Glutamatergic neuron (in vitro differentiated cells): ENCODE data around the gene ZNF775. TPM values are rescaled to one million over a fixed set of nuclear protein-coding genes. Genes with fewer than 3 reads are reported as not detected.

Source experiments
- DNase-seq: peaks from one replicate; pipeline ENCODE4 v3.0.0; 2022
- H3K27ac Mint-ChIP-seq: one replicate; pipeline ENCODE4 v1.8.0; 2020; ENCODE audit warnings: mild to moderate bottlenecking, mixed read lengths, inconsistent platforms; ENCODE audit not compliant: unreplicated experiment
- H3K27me3 Mint-ChIP-seq: one replicate; pipeline ENCODE4 v1.8.0; 2020; ENCODE audit warnings: mild to moderate bottlenecking, moderate library complexity, mixed read lengths, inconsistent platforms; ENCODE audit not compliant: unreplicated experiment
- H3K36me3 Mint-ChIP-seq: one replicate; pipeline ENCODE4 v1.8.0; 2020; ENCODE audit warnings: mild to moderate bottlenecking, mixed read lengths, inconsistent platforms; ENCODE audit not compliant: unreplicated experiment
- H3K4me1 Mint-ChIP-seq: one replicate; pipeline ENCODE4 v1.8.0; 2020; ENCODE audit warnings: mild to moderate bottlenecking, low read depth, mixed read lengths, inconsistent platforms; ENCODE audit not compliant: unreplicated experiment
- H3K4me3 Mint-ChIP-seq: one replicate; pipeline ENCODE4 v1.8.0; 2020; ENCODE audit warnings: mild to moderate bottlenecking, mixed read lengths, inconsistent platforms; ENCODE audit not compliant: unreplicated experiment
- H3K9me3 Mint-ChIP-seq: one replicate; pipeline ENCODE4 v1.8.0; 2020; ENCODE audit warnings: mild to moderate bottlenecking, moderate library complexity, mixed read lengths, inconsistent platforms; ENCODE audit not compliant: unreplicated experiment
- total RNA-seq: library from RNA; stranded (reverse); fragmentation: NEBNext Ultra II Directional; extraction: Animal tissue kit (Norgen Biotek cat#: 25700); gene quantifications from one replicate; pipeline ENCODE4 v1.2.1, GENCODE V29; 2021; ENCODE audit not compliant: unreplicated experiment
- TF ChIP-seq, protein P1 (sequence below): fragments of 200-600 bp; sonication (generic); IDR thresholded peaks from one replicate; pipeline ENCODE4 v1.5.0; 2021; ENCODE audit not compliant: partially characterized antibody, unreplicated experiment

Gene ZNF775
- total RNA-seq, 1 donor from 2014 or later, result 20.5 TPM

DNA sequence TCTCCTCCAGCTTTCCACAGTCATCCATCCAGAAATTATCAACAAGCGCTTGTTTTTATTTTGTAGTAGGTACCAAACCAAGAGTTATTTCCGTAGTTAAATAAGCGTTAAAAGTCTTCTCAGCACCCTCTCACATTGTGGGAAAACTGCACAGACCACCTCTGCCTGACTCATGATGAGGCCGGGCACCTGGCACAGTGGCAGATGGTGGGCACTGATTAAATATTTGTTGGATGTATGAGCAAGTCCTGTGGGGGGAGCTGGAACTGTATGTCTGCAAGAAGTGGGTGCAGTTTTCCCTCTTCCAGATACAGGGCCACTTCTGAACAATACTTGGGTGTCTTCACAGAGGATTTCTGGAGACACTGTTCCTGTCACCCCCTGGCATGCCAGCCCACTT, 15.8 kb upstream of the ZNF775 start:
- H3K27ac Mint-ChIP-seq, result no peak overlapping the region
- peaks cover 12% of the 10 kb centered on the region for H3K9me3 Mint-ChIP-seq
- DNase-seq, result no peak
- TF ChIP-seq, protein P1, sequence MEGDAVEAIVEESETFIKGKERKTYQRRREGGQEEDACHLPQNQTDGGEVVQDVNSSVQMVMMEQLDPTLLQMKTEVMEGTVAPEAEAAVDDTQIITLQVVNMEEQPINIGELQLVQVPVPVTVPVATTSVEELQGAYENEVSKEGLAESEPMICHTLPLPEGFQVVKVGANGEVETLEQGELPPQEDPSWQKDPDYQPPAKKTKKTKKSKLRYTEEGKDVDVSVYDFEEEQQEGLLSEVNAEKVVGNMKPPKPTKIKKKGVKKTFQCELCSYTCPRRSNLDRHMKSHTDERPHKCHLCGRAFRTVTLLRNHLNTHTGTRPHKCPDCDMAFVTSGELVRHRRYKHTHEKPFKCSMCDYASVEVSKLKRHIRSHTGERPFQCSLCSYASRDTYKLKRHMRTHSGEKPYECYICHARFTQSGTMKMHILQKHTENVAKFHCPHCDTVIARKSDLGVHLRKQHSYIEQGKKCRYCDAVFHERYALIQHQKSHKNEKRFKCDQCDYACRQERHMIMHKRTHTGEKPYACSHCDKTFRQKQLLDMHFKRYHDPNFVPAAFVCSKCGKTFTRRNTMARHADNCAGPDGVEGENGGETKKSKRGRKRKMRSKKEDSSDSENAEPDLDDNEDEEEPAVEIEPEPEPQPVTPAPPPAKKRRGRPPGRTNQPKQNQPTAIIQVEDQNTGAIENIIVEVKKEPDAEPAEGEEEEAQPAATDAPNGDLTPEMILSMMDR, result no peak
- no peaks in the 10 kb centered on the region for H3K36me3 Mint-ChIP-seq
- H3K4me3 Mint-ChIP-seq, result no peak overlapping the region
- peaks cover 12% of the 10 kb centered on the region for H3K4me1 Mint-ChIP-seq
- H3K27me3 Mint-ChIP-seq, result peaks cover 3% of the 10 kb centered on the region

DNA sequence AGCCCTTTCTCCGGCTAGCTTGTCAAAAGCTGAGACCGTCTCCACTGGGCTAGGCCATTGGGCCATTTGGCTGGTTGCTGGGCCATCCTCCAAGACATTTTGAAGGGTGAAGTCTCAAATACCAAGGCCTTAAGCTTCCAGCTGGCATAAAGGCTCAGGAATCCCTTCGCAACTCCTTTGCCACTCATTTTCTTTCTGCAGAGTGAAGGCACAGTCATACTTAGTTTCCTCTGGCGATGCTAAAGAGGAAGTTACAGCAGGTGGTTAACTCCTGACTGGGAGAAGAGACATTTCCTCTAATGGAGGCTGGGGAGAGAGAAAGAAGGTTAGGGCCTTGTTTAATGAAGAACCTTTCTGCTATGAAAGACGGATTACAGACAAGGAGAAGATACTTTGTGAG, 15.3 kb upstream of the ZNF775 start:
- no peak for DNase-seq
- TF ChIP-seq, protein P1, result no peak
- no peaks in the 10 kb centered on the region for H3K36me3 Mint-ChIP-seq
- no peak overlapping the region for H3K4me3 Mint-ChIP-seq
- peaks cover 3% of the 10 kb centered on the region for H3K27me3 Mint-ChIP-seq
- H3K9me3 Mint-ChIP-seq, result peaks cover 12% of the 10 kb centered on the region
- H3K27ac Mint-ChIP-seq, result no peak overlapping the region
- peaks cover 12% of the 10 kb centered on the region for H3K4me1 Mint-ChIP-seq

DNA sequence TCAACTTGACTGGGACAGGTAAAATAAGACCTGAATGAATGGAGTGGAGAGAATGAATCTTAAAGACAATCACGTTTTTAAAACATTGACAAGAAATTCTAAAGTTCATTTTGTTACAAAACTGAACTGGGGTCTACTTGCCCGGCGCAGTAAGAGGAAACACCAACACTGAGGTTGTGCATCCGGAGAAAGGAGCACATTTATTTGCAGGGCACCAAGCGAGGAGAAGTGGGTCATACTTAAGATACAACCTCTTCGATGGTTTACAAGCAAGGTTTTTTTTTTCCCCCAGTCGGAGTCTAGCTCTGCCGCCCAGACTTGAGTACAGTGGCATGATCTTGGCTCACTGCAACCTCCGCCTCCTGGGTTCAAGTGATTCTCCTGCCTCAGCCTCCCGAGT, 13.9 kb upstream of the ZNF775 start:
- TF ChIP-seq, protein P1, result no peak
- peaks cover 4% of the 10 kb centered on the region for H3K27me3 Mint-ChIP-seq
- peaks cover 12% of the 10 kb centered on the region for H3K4me1 Mint-ChIP-seq
- DNase-seq, result no peak
- no peak overlapping the region for H3K27ac Mint-ChIP-seq
- H3K4me3 Mint-ChIP-seq, result no peak overlapping the region
- no peaks in the 10 kb centered on the region for H3K36me3 Mint-ChIP-seq
- peaks cover 12% of the 10 kb centered on the region for H3K9me3 Mint-ChIP-seq

DNA sequence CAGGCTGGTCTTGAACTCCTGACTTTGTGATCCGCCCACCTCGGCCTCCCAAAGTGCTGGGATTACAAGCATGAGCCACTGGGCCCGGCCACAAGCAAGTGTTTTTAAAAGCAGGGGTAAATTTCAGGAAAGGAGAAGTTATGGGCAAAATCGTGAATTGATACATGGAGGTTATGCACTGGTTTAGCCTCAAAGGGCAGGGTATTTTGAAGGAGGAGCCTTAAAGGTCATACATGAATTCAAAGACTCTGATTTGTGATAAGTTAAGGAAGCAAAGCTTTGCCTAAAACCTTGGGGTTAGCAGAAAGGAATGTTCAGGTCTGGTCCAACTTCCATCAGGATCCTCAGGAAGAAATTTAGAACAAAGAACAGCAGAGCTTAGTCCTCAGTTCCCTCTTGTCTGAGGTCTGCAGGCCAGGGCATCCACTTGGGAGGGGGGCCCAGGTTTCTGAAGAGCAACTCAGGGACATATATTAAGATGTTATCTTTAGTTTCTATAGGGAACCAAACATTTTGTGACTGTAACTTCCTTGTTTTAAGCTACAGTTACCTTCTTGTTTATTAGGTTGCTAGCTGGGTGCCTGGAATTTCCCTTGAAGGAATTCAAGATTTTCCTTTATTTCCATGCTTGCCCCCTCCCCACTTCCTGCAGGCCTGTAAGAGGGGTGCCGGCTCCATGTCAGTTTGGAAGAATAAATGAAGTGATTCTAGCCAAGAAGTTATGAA, 13.3 kb upstream of the ZNF775 start:
- H3K4me3 Mint-ChIP-seq, result no peak overlapping the region
- no peak overlapping the region for H3K27ac Mint-ChIP-seq
- DNase-seq, result no peak
- H3K36me3 Mint-ChIP-seq, result no peaks in the 10 kb centered on the region
- peaks cover 15% of the 10 kb centered on the region for H3K9me3 Mint-ChIP-seq
- TF ChIP-seq, protein P1, result no peak
- H3K4me1 Mint-ChIP-seq, result peaks cover 16% of the 10 kb centered on the region
- peaks cover 4% of the 10 kb centered on the region for H3K27me3 Mint-ChIP-seq

DNA sequence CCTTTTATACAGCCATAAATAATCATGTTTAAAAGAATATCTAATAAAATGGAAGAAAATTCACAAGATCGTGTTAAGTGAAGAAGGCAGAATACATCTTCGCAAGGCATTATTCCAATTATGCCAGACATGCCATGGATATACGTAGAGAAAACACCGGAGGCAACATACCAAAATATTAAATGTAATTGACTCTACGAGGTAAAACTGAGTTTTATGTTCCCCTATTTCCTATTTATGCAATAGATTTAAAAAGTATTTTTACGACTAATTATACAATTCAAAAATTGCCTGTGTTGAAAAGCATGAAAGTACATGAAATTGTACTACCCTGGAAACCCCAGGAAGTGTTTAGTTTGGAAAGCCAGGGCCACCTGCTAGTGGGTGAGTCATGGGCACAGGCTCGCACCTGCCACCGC, 11.4 kb upstream of the ZNF775 start:
- Mint-ChIP-seq H3K27me3 (peaks cover 3% of the 10 kb centered on the region), H3K4me1 (peaks cover 10% of the 10 kb centered on the region), H3K4me3 (peak overlapping the region; percentile 78), H3K9me3 (peaks cover 16% of the 10 kb centered on the region), H3K36me3 (no peaks in the 10 kb centered on the region), H3K27ac (peak overlapping the region; percentile 91)
- TF ChIP-seq, protein P1, result no peak
- no peak for DNase-seq
